ENCODE data around the gene MST1R. TPM values are rescaled to one million over a fixed set of nuclear protein-coding genes. Genes with fewer than 3 reads are reported as not detected.
A peak's percentile ranks its signal among the peaks of the same experiment; 100 is the strongest.

The MST1R gene
- total and polyA plus RNA-seq, 9 of the 15 experiments (the other 6 are each of a cell fraction or from before 2014, with no cell fraction given) = 1.3 to 10.0 (median 3.8) TPM

DNA sequence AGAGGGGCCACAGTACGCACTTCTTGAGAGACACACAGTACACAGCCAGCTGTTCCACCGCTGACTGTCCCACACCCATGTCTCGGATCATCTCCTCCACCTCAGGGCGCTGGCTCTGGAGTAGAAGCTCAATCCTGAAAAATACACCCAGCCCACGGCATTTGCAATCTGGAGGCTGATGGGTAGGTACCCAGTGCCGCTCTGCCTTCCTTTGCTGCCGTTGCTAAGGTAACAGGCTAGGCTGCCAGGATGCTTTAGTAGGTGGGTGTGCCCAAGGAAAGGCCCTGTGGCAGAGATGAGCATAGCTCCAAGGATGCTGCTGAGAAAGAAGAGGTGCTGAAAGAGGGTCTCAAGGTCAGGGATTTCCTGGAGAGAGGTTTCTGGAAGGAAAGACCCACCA, 61.9 kb downstream of the MST1R start:
- no peak for TF ChIP-seq XRCC5 (IDR thresholded peaks at IDR 0.05; ENCODE audit: low read depth, low read length)
- TF ChIP-seq IRF2 (CRISPR knock-in tag; IDR thresholded peaks at IDR 0.05) = no peak
- peak; percentile 22; the same call in 1 of the 2 replicates for TF ChIP-seq RFX1 (IDR thresholded peaks at IDR 0.05)
- no peak for TF ChIP-seq ATF1 (CRISPR knock-in tag; IDR thresholded peaks at IDR 0.05)
- TF ChIP-seq ATF1 (tag; IDR thresholded peaks at IDR 0.05) = no peak
- DNase-seq (ENCODE audit: extremely low read depth in 1 of 4, low spot score in 3 of 4) = no peak
- H3K27ac ChIP-seq (ENCODE audit: extremely low read depth, low read depth, low read length) = no peak overlapping the region
- H3K36me3 ChIP-seq (ENCODE audit: control insufficient read depth, insufficient read depth, low read length) = peaks cover 68% of the 10 kb centered on the region
- ChIA-PET POLR2A (no interaction called here), CTCF (ENCODE audit: low intra/inter-chr PET ratio) (interaction anchor here (1.7 kb wide), 1 partner anchor 65 kb away, joined by 7 read pairs; no protein-coding TSS in a partner anchor)
- H3K9me3 ChIP-seq (replicated peaks; ENCODE audit: control insufficient read depth, insufficient read depth, low read depth, low read length) = no peaks in the 10 kb centered on the region
- H3K27me3 ChIP-seq (ENCODE audit: control insufficient read depth in 2 of 2, insufficient read depth in 2 of 2, low read length in 2 of 2) = no peaks in the 10 kb centered on the region
- no peak overlapping the region for H3K4me3 ChIP-seq
- WGBS (ENCODE audit: insufficient coverage, low coverage, missing lambda C conversion rate) = 80% methylated on average over 7 of the region's 7 CpGs
- intact Hi-C loops (cut with micrococcal nuclease) (loop anchor here (1.0 kb wide), 1 partner anchor 64 kb away; no protein-coding TSS in a partner anchor), in situ Hi-C loops (cut with MboI) (loop anchor here (5.0 kb wide), 1 partner anchor 140 kb away; no protein-coding TSS in a partner anchor)
- no peaks in the 10 kb centered on the region for H4K20me1 ChIP-seq (replicated peaks; ENCODE audit: control insufficient read depth, insufficient read depth, low read length)
- BruUV-seq (replicated peaks) = no TSS peak
- H2AFZ ChIP-seq (ENCODE audit: low read depth, low read length) = no peak overlapping the region
- no peak for ATAC-seq
- FAIRE-seq = no peak
- H3K9me1 ChIP-seq (ENCODE audit: control insufficient read depth, insufficient read depth, low read length) = no peaks in the 10 kb centered on the region
- H3K4me1 ChIP-seq (replicated peaks in 1 of 2; ENCODE audit: control insufficient read depth in 2 of 2, insufficient read depth in 2 of 2, low read length in 2 of 2) = no peaks in the 10 kb centered on the region; a peak in 1 of 5 replicates
- H3K79me2 ChIP-seq (ENCODE audit: control insufficient read depth, insufficient read depth, low read length) = no peaks in the 10 kb centered on the region
- no peak overlapping the region for H3K9ac ChIP-seq (ENCODE audit: insufficient read depth in 1 of 2, low read depth in 2 of 2, low read length in 2 of 2)
- H3K4me2 ChIP-seq (ENCODE audit: insufficient read depth, low read length) = no peak overlapping the region

DNA sequence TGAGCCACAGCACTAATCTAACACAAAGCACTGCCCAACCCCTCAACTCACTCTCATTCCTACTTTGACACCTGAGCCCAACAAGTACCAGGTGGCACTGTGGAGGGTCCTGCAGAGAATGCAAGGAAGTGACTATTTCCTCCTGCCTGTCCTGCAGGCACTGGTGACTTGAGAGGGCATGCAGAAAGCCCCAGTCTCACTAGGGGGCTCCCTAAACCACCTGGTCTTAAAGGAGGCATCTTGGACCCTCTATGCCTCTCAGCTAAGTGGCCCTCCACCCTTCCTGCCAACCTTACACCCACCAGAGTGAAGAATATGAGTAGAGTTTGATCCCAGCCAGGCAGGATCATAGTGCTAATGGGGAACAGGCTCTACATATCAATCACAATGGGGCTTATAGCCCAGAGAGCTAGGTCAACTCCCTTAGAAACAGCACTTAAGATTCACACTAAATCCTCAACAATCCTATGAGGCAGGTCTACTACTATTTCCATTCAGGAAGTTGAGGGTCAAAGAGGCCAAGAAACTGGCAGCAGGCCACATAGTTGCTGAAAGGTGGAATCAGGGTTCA, 62.5 kb downstream of the MST1R start:
- intact Hi-C loops (cut with micrococcal nuclease) (loop anchor here (1.0 kb wide), 1 partner anchor 65 kb away; no protein-coding TSS in a partner anchor), in situ Hi-C loops (cut with MboI) (loop anchor here (5.0 kb wide), 1 partner anchor 139 kb away; no protein-coding TSS in a partner anchor)
- no peaks in the 10 kb centered on the region for H4K20me1 ChIP-seq (replicated peaks; ENCODE audit: control insufficient read depth, insufficient read depth, low read length)
- ChIA-PET CTCF (ENCODE audit: low intra/inter-chr PET ratio) (interaction anchor here (1.7 kb wide), 1 partner anchor 65 kb away, joined by 7 read pairs; no protein-coding TSS in a partner anchor), POLR2A (no interaction called here)
- H3K9ac ChIP-seq (ENCODE audit: insufficient read depth in 1 of 2, low read depth in 2 of 2, low read length in 2 of 2) = no peak overlapping the region
- DNase-seq (ENCODE audit: extremely low read depth in 1 of 4, low spot score in 3 of 4) = peak; percentile 28 to 50 (median 33)
- peaks cover 69% of the 10 kb centered on the region for H3K36me3 ChIP-seq (ENCODE audit: control insufficient read depth, insufficient read depth, low read length)
- no peaks in the 10 kb centered on the region for H3K27me3 ChIP-seq (ENCODE audit: control insufficient read depth in 2 of 2, insufficient read depth in 2 of 2, low read length in 2 of 2)
- H3K27ac ChIP-seq (ENCODE audit: extremely low read depth, low read depth, low read length) = no peak overlapping the region
- FAIRE-seq = peak; percentile 78
- H3K9me3 ChIP-seq (replicated peaks; ENCODE audit: control insufficient read depth, insufficient read depth, low read depth, low read length) = no peaks in the 10 kb centered on the region
- no peaks in the 10 kb centered on the region for H3K9me1 ChIP-seq (ENCODE audit: control insufficient read depth, insufficient read depth, low read length)
- no peaks in the 10 kb centered on the region; a peak in 1 of 5 replicates for H3K4me1 ChIP-seq (replicated peaks in 1 of 2; ENCODE audit: control insufficient read depth in 2 of 2, insufficient read depth in 2 of 2, low read length in 2 of 2)
- no TSS peak for BruUV-seq (replicated peaks)
- no peak overlapping the region for H2AFZ ChIP-seq (ENCODE audit: low read depth, low read length)
- ATAC-seq = peak; percentile 80
- no peaks in the 10 kb centered on the region for H3K79me2 ChIP-seq (ENCODE audit: control insufficient read depth, insufficient read depth, low read length)
- no peak overlapping the region for H3K4me3 ChIP-seq
- no peak overlapping the region for H3K4me2 ChIP-seq (ENCODE audit: insufficient read depth, low read length)
- TF ChIP-seq RAD21 (CRISPR knock-in tag; conservative IDR thresholded peaks at IDR 0.05 in 1 of 2, IDR thresholded peaks at IDR 0.05 in 1 of 2) (peak; percentile 53 to 63), SMAD4 (CRISPR knock-in tag; conservative IDR thresholded peaks at IDR 0.05) (0 out of 2 replicates have a peak, but pooled peaks have one; percentile 37), HDGF (IDR thresholded peaks at IDR 0.05) (0 out of 2 replicates have a peak, but pooled peaks have one; percentile 25)
